SIG-M5 (cell line): ENCODE data around the gene BRI3BP.
"Not testable (repeated sequence)": the region's sequence is repeated elsewhere in the genome, so short reads cannot be mapped to it uniquely, and the experiment has no call there.

Experiments
- DNase-seq: peaks from one replicate; lab custom pipeline; 2025; lab: John Stamatoyannopoulos, UW

BRI3BP gene

DNA sequence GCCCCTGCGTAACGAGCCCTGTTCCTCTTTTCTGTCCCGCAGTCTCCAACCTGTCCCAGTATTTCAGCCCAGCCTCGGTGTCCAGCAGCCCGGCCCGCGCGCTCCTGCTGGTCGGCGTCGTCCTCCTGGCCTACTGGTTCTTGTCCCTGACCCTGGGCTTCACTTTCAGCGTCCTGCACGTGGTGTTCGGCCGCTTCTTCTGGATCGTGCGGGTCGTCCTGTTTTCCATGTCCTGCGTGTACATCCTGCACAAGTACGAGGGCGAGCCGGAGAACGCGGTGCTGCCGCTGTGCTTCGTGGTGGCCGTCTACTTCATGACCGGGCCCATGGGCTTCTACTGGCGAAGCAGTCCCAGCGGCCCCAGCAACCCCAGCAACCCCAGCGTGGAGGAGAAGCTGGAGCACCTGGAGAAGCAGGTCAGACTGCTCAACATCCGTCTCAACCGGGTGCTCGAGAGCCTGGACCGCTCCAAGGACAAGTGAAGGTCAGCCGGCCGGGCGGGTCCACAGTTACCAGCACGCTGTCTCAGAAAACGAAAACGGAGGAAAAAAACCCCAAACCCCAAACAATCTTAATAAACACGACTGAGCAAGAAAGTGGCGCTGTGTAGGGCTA lies 31.6 kb downstream of the BRI3BP start:
- no peak for DNase-seq

DNA sequence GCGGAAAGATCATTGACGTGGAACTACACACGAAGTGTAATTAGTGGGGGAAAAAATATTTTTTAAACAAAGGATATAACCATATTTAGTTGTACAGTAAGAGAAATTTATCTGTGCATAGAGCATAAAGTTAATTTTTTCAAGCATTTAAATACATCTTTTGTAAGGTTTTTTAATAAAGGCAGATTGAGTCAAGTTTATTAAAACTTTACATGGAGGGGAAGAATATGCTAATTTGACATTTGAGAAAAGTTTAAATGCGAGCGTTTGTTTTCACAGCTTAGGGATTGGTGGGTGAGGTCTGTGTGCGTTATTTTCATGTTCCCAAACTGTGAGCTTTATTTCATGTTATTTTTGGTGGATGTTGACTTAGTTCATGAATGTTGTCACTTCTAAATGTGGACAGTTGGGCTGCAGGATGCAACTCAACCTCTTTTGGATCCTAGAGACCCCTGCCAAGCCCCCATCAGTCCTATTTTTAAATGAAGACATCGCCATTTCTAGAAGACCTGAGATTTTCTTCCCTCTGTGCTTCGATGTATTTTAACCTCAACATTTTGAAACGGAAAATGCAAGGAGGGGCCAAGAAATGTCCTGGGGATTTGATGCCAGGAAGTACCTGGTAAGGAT lies 32.3 kb downstream of the BRI3BP start:
- DNase-seq, result no peak

- DNase-seq, result no peak
These were observed 34.7 kb downstream of the BRI3BP start for GRCh38 chr12:125028106-125028505.

- DNase-seq, result no peak
These were observed 36.4 kb downstream of the BRI3BP start for GRCh38 chr12:125029761-125030358.

DNA sequence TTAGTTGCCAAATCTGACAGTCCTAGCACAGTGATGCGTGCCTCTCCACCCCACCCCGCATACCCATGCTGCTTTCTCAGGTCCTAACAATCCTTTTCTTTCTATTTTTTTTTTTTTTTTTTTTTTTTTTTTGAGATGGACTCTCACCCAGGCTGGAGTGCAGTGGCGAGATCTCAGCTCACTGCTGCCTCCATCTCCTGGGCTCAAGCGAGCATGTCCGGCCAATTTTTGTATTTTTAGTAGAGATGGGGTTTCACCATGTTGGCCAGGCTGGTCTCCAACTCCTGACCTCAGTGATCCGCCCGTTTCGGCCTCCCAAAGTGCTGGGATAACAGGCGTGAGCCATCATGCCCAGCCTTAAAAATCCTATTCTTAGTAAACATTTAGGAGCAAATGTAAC lies 38.0 kb downstream of the BRI3BP start:
- not testable (repeated sequence) for DNase-seq

DNA sequence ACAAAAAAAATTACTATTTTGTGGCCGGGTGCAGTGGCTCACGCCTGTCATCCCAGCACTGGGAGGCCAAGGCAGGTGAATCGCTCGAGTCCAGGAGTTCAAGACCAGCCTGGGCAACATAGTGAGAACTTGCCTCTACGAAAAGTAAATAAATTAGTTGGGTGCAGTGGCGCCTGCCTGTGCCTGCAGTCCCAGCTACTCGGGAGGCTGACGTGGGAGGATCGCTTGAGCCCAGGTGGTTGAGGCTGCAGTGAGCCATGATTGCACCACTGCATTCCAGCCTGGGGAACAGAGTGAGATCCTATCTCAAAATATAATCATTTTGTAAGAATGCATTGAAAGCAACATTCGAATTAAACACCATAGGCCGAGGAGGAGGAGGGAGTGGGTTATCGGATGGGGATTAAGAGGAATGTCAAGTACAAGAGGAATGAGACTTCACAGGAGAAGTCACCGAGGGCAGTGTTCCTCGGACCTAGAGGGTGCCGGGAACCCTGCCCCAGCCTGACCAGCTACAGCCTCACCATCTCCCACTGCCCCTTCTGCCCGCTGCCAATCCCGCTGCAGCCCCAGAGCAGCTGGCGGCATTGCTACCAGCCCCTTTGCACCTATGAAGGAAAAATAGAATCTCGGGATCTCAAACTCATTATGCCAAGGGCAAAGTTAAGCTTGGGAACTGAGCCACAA lies 39.2 kb downstream of the BRI3BP start:
- no peak for DNase-seq

DNA sequence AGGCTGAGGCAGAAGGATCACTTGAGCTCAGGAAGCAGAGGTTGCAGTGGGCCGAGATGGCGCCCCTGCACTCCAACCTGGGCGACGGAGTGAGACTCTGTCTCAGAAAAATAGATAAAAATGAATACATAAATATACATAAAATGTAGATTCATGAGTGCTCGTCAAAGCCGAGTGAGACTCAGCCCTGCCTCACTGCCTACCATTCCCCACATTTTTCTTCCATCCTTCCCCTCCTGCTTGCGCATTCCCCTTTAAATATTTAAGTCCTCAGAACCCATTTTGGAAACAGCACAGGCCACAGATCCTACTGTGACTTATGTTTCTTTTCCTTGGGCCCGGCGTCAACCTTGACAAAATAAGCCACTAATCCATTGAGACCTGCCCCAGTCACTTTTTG lies 39.8 kb downstream of the BRI3BP start:
- no peak for DNase-seq

GRCh38 chr12:125038976-125039625 lies 45.7 kb downstream of the BRI3BP start:
- no peak for DNase-seq

GRCh38 chr12:125049093-125049458 lies 55.6 kb downstream of the BRI3BP start:
- DNase-seq, result no peak

GRCh38 chr12:125050446-125050845 lies 57.0 kb downstream of the BRI3BP start:
- DNase-seq, result no peak

DNA sequence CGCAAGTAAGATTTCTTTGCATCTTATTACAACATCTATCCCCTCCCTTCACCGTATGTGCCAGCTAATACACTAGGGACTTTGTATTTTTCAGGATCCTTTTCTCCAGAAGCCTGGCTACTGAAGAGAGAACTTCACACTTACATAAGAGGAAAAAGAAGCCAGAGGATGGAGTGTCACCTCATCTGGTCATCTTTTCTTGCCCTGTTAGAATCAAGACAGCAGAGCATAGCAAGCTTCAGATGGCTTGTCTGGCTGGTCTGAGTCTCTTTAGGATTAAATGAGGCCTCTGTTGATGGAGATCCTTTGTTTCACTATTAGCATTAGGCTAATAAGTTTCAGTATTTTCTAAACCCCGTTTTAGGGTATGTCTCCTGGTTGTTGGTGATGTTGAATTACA lies 57.4 kb downstream of the BRI3BP start:
- no peak for DNase-seq

DNA sequence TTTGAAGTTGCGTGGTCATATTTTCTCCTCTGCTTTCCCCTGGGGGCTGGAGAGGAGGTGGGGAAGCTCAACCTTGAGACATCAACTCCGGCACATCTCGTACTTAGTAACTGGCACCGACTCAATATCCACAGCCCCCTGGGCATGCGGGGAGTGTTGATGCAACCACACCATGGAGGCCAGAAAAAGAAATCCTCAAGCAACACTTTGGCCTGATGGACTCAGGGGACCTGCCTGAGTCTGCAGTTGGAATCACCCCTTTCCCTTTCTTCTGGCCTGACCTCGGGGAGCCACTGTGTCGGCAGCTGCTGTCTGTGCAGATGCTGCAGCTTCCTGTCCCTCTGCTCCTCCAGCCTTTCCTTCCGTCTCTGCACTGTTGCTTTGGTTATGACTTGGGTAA lies 60.4 kb downstream of the BRI3BP start:
- no peak for DNase-seq

- DNase-seq, result no peak
These were observed 62.1 kb downstream of the BRI3BP start for GRCh38 chr12:125055591-125055990.

- no peak for DNase-seq
These were observed 62.9 kb downstream of the BRI3BP start for GRCh38 chr12:125056306-125056705.

- no peak for DNase-seq
These were observed 64.3 kb downstream of the BRI3BP start for GRCh38 chr12:125057708-125058107.

GRCh38 chr12:125061229-125061628 lies 67.8 kb downstream of the BRI3BP start:
- no peak for DNase-seq

GRCh38 chr12:125063522-125063921 lies 70.1 kb downstream of the BRI3BP start:
- DNase-seq, result not testable (repeated sequence)

- no peak for DNase-seq
These were observed 71.0 kb downstream of the BRI3BP start for GRCh38 chr12:125064492-125064891.

- DNase-seq, result no peak
These were observed 71.8 kb downstream of the BRI3BP start, which contains the start of gene AACS for GRCh38 chr12:125065021-125065918. AACS (plus strand) TSS chr12:125065435; CDS start chr12:125065585, 150 bp downstream.

- no peak for DNase-seq
These were observed 72.6 kb downstream of the BRI3BP start for GRCh38 chr12:125065919-125066570.

DNA sequence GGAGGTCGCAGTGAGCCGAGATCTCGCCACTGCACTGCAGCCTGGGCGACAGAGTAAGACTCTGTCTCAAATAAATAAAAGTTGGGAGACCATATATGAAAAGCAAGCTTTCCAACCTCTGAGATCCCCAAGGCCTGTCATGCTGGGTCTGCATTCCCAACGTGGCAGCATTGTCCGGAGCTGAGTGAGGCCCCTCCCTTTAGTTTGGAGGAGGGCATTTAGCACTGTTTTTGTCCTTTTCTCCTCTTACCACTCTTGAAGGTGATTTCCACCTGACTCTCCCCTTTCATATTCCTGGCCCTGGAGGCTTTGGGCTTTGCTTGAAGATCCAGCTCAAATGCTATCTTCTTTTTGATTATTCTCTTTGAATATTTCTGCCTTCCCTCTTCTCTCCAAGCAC lies 74.9 kb downstream of the BRI3BP start:
- DNase-seq, result no peak
